NB4 (cell line): ENCODE data around the gene CYLD.

Experiments
- MYC ChIP-seq: IDR thresholded peaks from 2 replicates; pipeline ENCODE4 v1.6.1; 2011; ENCODE audit warnings: low read depth, low read length
- POLR2A ChIP-seq: IDR thresholded peaks from 2 replicates; pipeline ENCODE4 v1.6.1; 2011; ENCODE audit warnings: mild to moderate bottlenecking; ENCODE audit not compliant: insufficient read length; ENCODE audit errors: extremely low read depth
- TF ChIP-seq, protein P1 (sequence below): IDR thresholded peaks from one replicate; pipeline ENCODE4 v1.5.1; 2012; ENCODE audit warnings: low read depth, low read length
- TF ChIP-seq, protein P2 (sequence below): IDR thresholded peaks from 2 replicates; pipeline ENCODE4 v1.6.1; 2011; ENCODE audit warnings: low read depth, low read length

DNA sequence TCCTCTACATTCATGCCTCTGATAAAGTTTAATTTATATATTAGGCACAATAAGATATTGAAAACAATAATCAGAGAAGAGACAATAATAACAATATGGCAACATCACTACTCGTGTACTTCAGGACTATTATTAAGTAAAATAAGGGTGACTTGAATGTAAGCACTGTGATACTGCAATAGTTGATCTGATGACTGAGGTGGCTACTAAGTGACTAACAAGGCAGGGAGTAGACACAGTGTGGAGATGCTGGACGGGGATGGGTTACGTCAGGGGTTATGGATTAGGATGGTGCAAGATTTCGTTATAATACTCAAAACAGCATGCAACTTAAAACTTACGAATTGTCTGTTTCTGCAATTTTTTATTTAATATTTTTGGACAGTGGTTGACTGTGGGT is 32.5 kb downstream of the CYLD start:
- TF ChIP-seq, protein P1, sequence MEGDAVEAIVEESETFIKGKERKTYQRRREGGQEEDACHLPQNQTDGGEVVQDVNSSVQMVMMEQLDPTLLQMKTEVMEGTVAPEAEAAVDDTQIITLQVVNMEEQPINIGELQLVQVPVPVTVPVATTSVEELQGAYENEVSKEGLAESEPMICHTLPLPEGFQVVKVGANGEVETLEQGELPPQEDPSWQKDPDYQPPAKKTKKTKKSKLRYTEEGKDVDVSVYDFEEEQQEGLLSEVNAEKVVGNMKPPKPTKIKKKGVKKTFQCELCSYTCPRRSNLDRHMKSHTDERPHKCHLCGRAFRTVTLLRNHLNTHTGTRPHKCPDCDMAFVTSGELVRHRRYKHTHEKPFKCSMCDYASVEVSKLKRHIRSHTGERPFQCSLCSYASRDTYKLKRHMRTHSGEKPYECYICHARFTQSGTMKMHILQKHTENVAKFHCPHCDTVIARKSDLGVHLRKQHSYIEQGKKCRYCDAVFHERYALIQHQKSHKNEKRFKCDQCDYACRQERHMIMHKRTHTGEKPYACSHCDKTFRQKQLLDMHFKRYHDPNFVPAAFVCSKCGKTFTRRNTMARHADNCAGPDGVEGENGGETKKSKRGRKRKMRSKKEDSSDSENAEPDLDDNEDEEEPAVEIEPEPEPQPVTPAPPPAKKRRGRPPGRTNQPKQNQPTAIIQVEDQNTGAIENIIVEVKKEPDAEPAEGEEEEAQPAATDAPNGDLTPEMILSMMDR = no peak
- no peak for TF ChIP-seq MYC
- TF ChIP-seq POLR2A = no peak
- TF ChIP-seq, protein P2, sequence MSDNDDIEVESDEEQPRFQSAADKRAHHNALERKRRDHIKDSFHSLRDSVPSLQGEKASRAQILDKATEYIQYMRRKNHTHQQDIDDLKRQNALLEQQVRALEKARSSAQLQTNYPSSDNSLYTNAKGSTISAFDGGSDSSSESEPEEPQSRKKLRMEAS = no peak
